ENCODE results near the gene FLT3.

GRCh38 chr13:27959976-27960361, 140.4 kb downstream of the FLT3 start:
- TF ChIP-seq CTCF (IDR thresholded peaks at IDR 0.05; ENCODE audit: poor library complexity) (no peak), EZH2 (IDR thresholded peaks at IDR 0.05; ENCODE audit: borderline replicate concordance) (no peak)

Measured in hepatocyte (in vitro differentiated cells).